CD8-positive, alpha-beta memory T cell (primary cell): Measurements from ENCODE around the gene TPSG1. TPM values are rescaled to one million over a fixed set of nuclear protein-coding genes. Genes with fewer than 3 reads are reported as not detected.

Source experiments
- CTCF ChIA-PET: fragments of 350-600 bp; sonication (Branson Sonifier 250); formaldehyde crosslinking; loops from one replicate; lab custom pipeline; 2021; ENCODE audit warnings: antibody characterized with exemption; lab: Charles Lee
- POLR2A ChIA-PET: fragments of 350-600 bp; sonication (Branson Sonifier 250); formaldehyde crosslinking; loops from one replicate; lab custom pipeline; 2021; ENCODE audit warnings: antibody characterized with exemption; lab: Charles Lee
- DNase-seq, 5 donors: peaks; one replicate each; pipeline versions ENCODE4 v3.0.0 to v3.0.0-alpha.2; 2020 to 2022; ENCODE audit warnings: mixed read lengths in 1 of 5
- H3K27ac ChIP-seq: one replicate; pipeline ENCODE4 v1.7.0; 2013; ENCODE audit warnings: low read depth, mild to moderate bottlenecking, low read length, moderate library complexity
- H3K27me3 ChIP-seq: 2 replicates; pipeline ENCODE4 v1.7.0; 2013; ENCODE audit warnings: low read length, mild to moderate bottlenecking; ENCODE audit not compliant: insufficient read depth, poor library complexity, severe bottlenecking
- H3K36me3 ChIP-seq: 2 replicates; pipeline ENCODE4 v1.7.0; 2013; ENCODE audit warnings: mild to moderate bottlenecking, low read length, moderate library complexity; ENCODE audit not compliant: insufficient read depth
- H3K4me1 ChIP-seq: 2 replicates; pipeline ENCODE4 v1.7.0; 2013; ENCODE audit warnings: mild to moderate bottlenecking, low read length, moderate library complexity; ENCODE audit not compliant: insufficient read depth
- H3K4me3 ChIP-seq: 2 replicates; pipeline ENCODE4 v1.7.0; 2013; ENCODE audit warnings: mild to moderate bottlenecking, low read length
- H3K9me3 ChIP-seq: 2 replicates; pipeline ENCODE4 v1.7.0; 2013; ENCODE audit warnings: mild to moderate bottlenecking, low read length
- H3K27ac Mint-ChIP-seq, 8 donors: one replicate each; pipeline ENCODE4 v1.8.0; 2020 to 2021; ENCODE audit warnings: mixed read lengths in 8 of 8, mild to moderate bottlenecking in 6 of 8, inconsistent platforms in 3 of 8, moderate library complexity in 3 of 8
- H3K27me3 Mint-ChIP-seq, 2 donors: one replicate each; pipeline ENCODE4 v1.8.0; 2020 to 2021; ENCODE audit warnings: mixed read lengths in 2 of 2, mild to moderate bottlenecking in 1 of 2, moderate library complexity in 1 of 2
- H3K36me3 Mint-ChIP-seq, 3 donors: one replicate each; pipeline ENCODE4 v1.8.0; 2020 to 2021; ENCODE audit warnings: mixed read lengths in 3 of 3, inconsistent platforms in 1 of 3, mild to moderate bottlenecking in 1 of 3
- H3K4me1 Mint-ChIP-seq, 3 donors: one replicate each; pipeline ENCODE4 v1.8.0; 2020 to 2021; ENCODE audit warnings: mixed read lengths in 3 of 3, inconsistent platforms in 1 of 3, mild to moderate bottlenecking in 1 of 3
- H3K4me3 Mint-ChIP-seq, 7 donors: one replicate each; pipeline ENCODE4 v1.8.0; 2020 to 2021; ENCODE audit warnings: mixed read lengths in 7 of 7, mild to moderate bottlenecking in 6 of 7, moderate library complexity in 4 of 7, inconsistent platforms in 2 of 7
- H3K9me3 Mint-ChIP-seq, 5 donors: one replicate each; pipeline ENCODE4 v1.8.0; 2020 to 2022; ENCODE audit warnings: mixed read lengths in 5 of 5, mild to moderate bottlenecking in 3 of 5, moderate library complexity in 2 of 5, inconsistent platforms in 1 of 5
- polyA plus RNA-seq: library from polyadenylated mRNA; unstranded; fragments of 300-500 nt; fragmentation: Illumina TruSeq; gene quantifications from one replicate; pipeline ENCODE4 v1.2.3, GENCODE V29; 2021
- total RNA-seq, 2 experiments: library from RNA; stranded (reverse); gene quantifications; one replicate each; pipeline ENCODE4 v1.2.3, GENCODE V29; 2021

Gene TPSG1
- total and polyA plus RNA-seq, 3 experiments from 2014 or later: not detected

DNA sequence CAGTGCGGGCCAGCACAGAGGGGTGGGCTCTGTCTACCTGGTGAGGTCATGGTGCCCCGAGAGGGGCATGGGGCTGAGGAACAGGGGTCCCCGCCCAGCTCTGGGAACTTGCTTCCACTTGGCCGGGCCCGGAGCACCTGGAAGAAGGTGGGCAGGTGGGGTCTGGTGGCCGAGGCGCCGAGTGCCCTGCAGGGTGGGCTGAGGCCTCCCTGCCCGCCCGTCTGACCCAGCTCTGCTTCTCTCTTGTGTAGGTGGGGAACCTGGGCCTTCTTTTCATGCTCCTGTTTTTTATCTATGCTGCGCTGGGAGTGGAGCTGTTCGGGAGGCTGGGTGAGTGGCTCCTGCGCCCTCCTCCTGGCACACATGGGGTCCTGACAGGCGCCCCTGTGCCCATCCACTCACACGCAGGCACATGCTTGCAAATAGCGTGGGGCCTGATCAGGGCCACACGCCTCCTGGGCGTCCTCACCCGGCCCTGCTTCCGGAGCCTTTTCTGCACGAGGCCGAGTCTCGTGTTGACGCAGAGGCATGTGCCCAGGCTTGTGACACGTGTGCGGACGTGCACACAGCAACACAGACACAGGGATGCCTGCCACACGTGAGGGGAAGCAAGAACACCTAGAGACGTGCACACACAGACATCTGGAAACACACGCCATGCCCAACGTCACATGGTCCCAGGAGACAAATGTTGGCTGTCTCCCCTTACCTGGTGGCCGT lies 8.2 kb downstream of the TPSG1 start:
- H3K27ac Mint-ChIP-seq: no peak overlapping the region
- CTCF ChIA-PET: no interaction called here

DNA sequence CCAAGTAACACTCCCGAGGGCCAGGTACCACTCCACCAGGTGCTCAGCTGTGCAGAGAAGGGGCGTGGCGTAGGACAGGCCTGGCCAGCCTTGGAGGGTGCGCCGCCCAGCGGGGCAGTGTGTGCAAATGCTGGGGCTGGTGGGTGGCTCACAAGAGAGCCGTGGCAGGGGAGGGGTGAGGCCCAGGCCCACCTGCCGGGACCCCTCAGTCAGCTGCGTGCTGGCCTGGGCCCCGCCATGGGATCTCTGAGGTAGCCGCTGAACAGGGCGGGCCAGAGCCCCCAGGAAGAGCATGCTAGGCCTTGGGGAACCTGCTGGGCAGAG lies 8.8 kb downstream of the TPSG1 start:
- POLR2A ChIA-PET: no interaction called here
- Histone ChIP-seq H3K9me3 (no peaks in the 10 kb centered on the region), H3K4me1 (no peaks in the 10 kb centered on the region), H3K27me3 (no peaks in the 10 kb centered on the region), H3K27ac (no peak overlapping the region), H3K36me3 (no peaks in the 10 kb centered on the region), H3K4me3 (no peak overlapping the region)
- no peak overlapping the region for H3K4me3 Mint-ChIP-seq
- H3K27ac Mint-ChIP-seq: no peak overlapping the region
- H3K36me3 Mint-ChIP-seq: no peaks in the 10 kb centered on the region
- CTCF ChIA-PET: no interaction called here
- H3K27me3 Mint-ChIP-seq: no peaks in the 10 kb centered on the region
- H3K9me3 Mint-ChIP-seq: no peaks in the 10 kb centered on the region
- DNase-seq: no peak
- no peaks in the 10 kb centered on the region for H3K4me1 Mint-ChIP-seq

More for the DNA sequence above, 8.2 kb downstream of the TPSG1 start:
- Histone ChIP-seq H3K27ac (no peak overlapping the region), H3K27me3 (no peaks in the 10 kb centered on the region), H3K36me3 (no peaks in the 10 kb centered on the region), H3K4me1 (no peaks in the 10 kb centered on the region), H3K4me3 (no peak overlapping the region), H3K9me3 (no peaks in the 10 kb centered on the region)
- Mint-ChIP-seq H3K27me3 (peaks cover 0 to 1% of the 10 kb centered on the region in 2 donors), H3K36me3 (no peaks in the 10 kb centered on the region), H3K4me1 (no peaks in the 10 kb centered on the region), H3K9me3 (no peaks in the 10 kb centered on the region), H3K4me3 (no peak overlapping the region)
- POLR2A ChIA-PET: no interaction called here
- DNase-seq: no peak

DNA sequence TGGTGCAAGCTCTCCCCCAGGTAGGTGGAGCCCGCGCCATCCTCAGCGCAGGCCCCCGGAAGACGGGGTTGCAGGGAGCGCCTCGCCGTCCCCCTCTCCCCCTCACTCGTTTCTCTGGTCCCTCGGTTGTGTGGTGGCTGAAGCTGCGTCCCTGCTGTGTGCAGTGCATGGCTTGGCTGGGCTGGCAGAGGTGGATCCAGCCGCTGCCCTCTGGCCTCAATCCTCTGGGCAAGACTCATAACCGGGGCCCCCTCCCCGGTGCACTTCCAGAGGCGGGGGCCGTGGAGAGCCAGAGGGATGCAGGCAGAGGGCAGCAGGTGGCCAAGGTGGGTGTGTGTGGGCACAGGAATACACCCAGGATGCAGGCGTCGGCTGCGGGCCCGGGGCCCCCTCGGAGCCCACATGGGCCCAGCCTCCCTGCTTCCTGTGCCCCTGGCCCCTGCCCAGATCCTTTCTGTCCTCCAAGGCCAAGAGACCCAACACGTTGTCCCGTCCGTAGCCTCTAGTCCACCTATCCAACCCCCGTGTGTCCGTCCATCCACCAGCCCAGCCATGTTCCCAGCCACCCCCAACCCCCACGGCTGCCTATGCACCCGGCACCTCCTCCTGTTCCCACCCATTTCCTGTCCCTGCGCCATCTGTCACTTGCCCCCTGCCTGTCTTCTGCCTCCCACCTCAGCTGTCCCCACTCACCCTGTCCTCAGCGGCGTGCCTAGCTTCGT lies 9.3 kb downstream of the TPSG1 start:
- no peak overlapping the region for H3K27ac Mint-ChIP-seq
- H3K9me3 ChIP-seq: no peaks in the 10 kb centered on the region

DNA sequence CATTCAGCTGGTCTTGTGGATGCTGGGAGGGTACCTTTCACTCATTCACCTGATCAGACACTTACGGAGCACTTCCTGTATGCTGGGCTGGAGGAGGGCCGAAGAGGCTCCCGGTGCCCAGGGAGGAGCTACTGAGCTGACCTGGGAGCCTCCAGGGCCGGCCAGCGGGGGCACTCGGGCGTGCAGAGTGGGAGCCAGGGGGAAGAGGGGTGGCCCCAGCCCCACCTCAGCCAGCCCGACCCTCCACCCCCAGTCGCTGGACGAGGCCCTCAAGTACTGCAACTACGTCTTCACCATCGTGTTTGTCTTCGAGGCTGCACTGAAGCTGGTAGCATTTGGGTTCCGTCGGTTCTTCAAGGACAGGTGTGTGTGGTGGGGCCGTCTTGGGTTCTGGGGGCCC lies 10.3 kb downstream of the TPSG1 start:
- Mint-ChIP-seq H3K27me3 (no peaks in the 10 kb centered on the region), H3K4me3 (no peak overlapping the region), H3K9me3 (no peaks in the 10 kb centered on the region), H3K4me1 (no peaks in the 10 kb centered on the region), H3K36me3 (no peaks in the 10 kb centered on the region), H3K27ac (no peak overlapping the region)
- no peaks in the 10 kb centered on the region for H3K9me3 ChIP-seq
- CTCF ChIA-PET: no interaction called here
- no peaks in the 10 kb centered on the region for H3K27me3 ChIP-seq
- POLR2A ChIA-PET: no interaction called here
- H3K4me3 ChIP-seq: no peak overlapping the region
- DNase-seq: no peak
- H3K27ac ChIP-seq: no peak overlapping the region
- no peaks in the 10 kb centered on the region for H3K36me3 ChIP-seq
- H3K4me1 ChIP-seq: no peaks in the 10 kb centered on the region

More for the DNA sequence above, 9.3 kb downstream of the TPSG1 start:
- Mint-ChIP-seq H3K27me3 (no peaks in the 10 kb centered on the region), H3K9me3 (no peaks in the 10 kb centered on the region), H3K36me3 (no peaks in the 10 kb centered on the region), H3K4me3 (no peak overlapping the region), H3K4me1 (no peaks in the 10 kb centered on the region)
- no peak for DNase-seq
- no peak overlapping the region for H3K27ac ChIP-seq
- H3K4me1 ChIP-seq: no peaks in the 10 kb centered on the region
- CTCF ChIA-PET: no interaction called here
- POLR2A ChIA-PET: no interaction called here
- no peak overlapping the region for H3K4me3 ChIP-seq
- H3K27me3 ChIP-seq: no peaks in the 10 kb centered on the region
- no peaks in the 10 kb centered on the region for H3K36me3 ChIP-seq

DNA sequence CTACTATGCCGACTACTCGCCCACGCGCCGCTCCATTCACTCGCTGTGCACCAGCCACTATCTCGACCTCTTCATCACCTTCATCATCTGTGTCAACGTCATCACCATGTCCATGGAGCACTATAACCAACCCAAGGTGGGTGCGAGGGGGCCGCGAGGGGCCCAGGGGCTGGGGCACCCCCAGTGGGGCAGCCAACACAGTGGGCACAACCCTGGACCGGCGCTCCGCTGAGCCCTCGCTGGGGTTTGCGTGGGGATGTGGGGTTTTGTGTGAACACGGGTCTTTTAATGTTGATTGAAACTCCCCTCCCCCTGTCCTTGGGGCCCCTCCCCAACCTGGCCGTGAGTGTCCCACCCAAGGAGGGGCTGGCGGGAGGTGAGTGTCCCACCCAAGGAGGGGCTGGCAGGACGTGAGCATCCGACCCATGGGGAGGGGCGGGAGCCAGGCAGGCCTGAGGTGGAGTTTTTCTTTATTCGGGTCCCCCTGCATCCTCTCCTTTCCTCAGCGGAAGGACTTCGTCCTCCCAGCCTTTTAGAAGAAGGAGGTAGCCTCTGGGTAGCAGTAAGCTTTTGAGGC lies 11.2 kb downstream of the TPSG1 start:
- Histone ChIP-seq H3K27ac (no peak overlapping the region), H3K27me3 (no peaks in the 10 kb centered on the region), H3K4me1 (no peaks in the 10 kb centered on the region), H3K36me3 (no peaks in the 10 kb centered on the region), H3K9me3 (no peaks in the 10 kb centered on the region), H3K4me3 (no peak overlapping the region)
- Mint-ChIP-seq H3K9me3 (no peaks in the 10 kb centered on the region), H3K36me3 (no peaks in the 10 kb centered on the region), H3K4me3 (no peak overlapping the region), H3K27me3 (peaks cover 0 to 2% of the 10 kb centered on the region in 2 donors), H3K27ac (no peak overlapping the region), H3K4me1 (no peaks in the 10 kb centered on the region)
- DNase-seq: no peak
- CTCF ChIA-PET: no interaction called here
- POLR2A ChIA-PET: no interaction called here

DNA sequence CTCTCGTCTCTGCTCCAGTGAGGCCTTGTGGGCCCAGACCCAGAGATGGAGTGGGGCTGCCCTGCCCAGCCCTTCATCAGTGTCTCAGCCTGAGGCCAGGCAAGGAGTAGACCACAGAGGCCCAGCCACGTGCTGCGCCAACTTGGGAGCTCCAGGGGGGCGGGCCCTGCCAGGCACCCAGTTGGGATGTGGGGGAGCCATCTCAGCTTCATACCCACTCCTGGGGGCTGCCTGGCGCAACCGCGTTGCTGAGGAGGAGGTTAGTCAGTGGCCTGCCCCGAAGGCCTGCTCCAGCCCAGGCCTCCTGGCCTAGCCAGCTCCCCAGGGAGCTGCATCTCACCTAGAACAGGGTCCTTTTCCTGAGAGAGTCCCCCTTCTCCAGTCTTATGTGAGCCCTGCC lies 11.8 kb downstream of the TPSG1 start:
- H3K27me3 ChIP-seq: no peaks in the 10 kb centered on the region
- CTCF ChIA-PET: no interaction called here
- H3K27ac Mint-ChIP-seq: no peak overlapping the region
- H3K4me3 Mint-ChIP-seq: no peak overlapping the region
- DNase-seq: no peak
- H3K27me3 Mint-ChIP-seq: peaks cover 0 to 2% of the 10 kb centered on the region in 2 donors
- H3K9me3 ChIP-seq: no peaks in the 10 kb centered on the region
- POLR2A ChIA-PET: no interaction called here
- no peaks in the 10 kb centered on the region for H3K4me1 ChIP-seq
- peaks cover 0 to 3% (median 2%) of the 10 kb centered on the region in 3 donors for H3K4me1 Mint-ChIP-seq
- no peaks in the 10 kb centered on the region for H3K36me3 ChIP-seq
- H3K9me3 Mint-ChIP-seq: no peaks in the 10 kb centered on the region
- no peak overlapping the region for H3K27ac ChIP-seq
- H3K4me3 ChIP-seq: no peak overlapping the region
- H3K36me3 Mint-ChIP-seq: no peaks in the 10 kb centered on the region

DNA sequence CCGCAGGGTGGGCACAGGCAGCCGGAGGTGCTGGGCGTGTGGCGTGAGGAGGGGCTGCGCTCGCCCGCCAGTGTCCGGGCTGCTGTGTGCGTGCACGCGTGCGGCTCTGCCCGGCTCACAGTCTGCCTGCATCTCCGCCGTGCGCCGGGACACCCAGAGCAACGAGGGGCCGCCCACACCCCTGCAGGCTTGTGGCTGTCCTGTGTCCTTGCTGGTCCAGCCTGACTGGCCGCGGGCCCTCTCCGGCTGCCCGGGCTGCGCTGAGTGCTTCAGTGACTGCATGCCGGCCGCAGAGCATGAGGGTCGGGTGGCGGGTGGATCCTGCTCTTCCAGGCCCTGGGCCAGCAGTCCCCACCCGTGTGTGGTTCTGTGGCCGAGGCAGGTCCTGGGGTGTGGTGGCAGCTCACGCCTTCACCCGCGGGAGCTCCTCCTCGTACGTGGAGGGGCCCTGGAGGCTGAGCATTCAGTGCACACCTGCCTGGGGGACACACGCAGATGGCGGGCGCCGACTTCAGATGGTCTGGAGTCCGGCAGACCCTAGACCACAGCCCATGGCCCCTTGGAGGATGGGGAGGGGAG lies 12.4 kb downstream of the TPSG1 start:
- no peaks in the 10 kb centered on the region for H3K4me1 ChIP-seq
- DNase-seq: no peak
- no peaks in the 10 kb centered on the region for H3K9me3 ChIP-seq
- no peak overlapping the region for H3K27ac ChIP-seq
- H3K27me3 ChIP-seq: no peaks in the 10 kb centered on the region
- POLR2A ChIA-PET: no interaction called here
- no peaks in the 10 kb centered on the region for H3K36me3 ChIP-seq
- no peak overlapping the region for H3K4me3 ChIP-seq
- CTCF ChIA-PET: no interaction called here
- Mint-ChIP-seq H3K36me3 (no peaks in the 10 kb centered on the region), H3K27me3 (peaks cover 0 to 2% of the 10 kb centered on the region in 2 donors), H3K4me1 (peaks cover 0 to 4% (median 4%) of the 10 kb centered on the region in 3 donors), H3K27ac (no peak overlapping the region), H3K9me3 (no peaks in the 10 kb centered on the region), H3K4me3 (no peak overlapping the region)
